DLD1 (cell line): ENCODE data around the gene IQGAP1.

Experiments used
- in situ Hi-C: cut with HindIII; loops from 2 replicates; pipeline ENCODE4 v1.10.0; 2017; ENCODE audit warnings: low sequenced_read_pairs

Gene IQGAP1

DNA sequence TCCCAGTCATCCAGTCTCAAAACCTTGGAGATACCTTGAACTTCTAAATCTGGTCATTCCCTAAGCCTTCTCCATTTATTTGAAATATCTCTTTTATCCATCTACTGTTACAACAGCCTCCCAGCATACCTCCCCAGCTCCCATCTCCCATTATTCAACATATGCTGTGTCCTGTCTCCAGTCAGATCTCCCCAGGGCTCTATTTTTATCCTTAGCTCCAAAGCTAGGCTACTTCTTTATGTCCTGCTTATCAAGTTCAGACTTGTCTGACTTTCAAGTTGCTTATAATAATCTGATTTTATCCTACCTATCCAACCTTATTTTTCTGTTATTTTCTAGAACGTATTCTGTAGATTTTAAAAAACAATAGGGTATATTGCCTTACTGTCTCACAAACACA, 44.2 kb downstream of the IQGAP1 start:
- in situ Hi-C loops: loop anchor here (10.0 kb wide), 1 partner anchor 57 kb away; no protein-coding TSS in a partner anchor

DNA sequence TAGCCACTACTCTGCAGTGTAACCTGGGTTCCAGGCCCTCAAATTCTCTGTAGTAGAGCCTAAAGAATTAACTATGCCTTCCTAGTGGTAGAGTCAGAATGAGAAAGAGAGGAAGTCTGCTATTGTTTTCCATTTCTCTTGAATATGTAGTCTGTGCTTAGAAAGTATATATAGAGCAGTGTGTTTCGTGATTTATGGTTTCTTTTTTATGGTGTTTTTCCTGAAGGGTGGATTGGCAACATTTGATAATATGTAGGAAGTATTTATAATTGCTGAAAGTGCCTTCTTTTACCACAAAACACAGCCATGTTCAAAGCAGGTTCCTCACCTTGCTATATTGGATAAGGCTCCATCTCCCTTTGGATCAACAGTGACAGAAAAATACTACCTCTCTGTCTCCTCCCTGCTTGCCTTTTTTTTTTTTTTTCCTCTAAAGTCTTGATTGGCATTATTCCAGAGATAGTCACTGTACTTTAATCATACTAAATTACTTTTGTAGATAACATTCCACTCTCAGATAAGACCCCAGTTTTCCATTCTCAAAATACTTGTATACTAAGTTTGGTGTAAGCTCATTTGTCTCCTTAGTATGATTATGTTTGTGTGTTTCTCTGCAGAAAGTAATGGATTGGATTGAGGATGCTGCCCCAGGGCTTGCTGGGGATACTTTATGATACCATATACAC, 47.8 kb downstream of the IQGAP1 start:
- in situ Hi-C loops: loop anchor here (10.0 kb wide), 1 partner anchor 61 kb away; no protein-coding TSS in a partner anchor

DNA sequence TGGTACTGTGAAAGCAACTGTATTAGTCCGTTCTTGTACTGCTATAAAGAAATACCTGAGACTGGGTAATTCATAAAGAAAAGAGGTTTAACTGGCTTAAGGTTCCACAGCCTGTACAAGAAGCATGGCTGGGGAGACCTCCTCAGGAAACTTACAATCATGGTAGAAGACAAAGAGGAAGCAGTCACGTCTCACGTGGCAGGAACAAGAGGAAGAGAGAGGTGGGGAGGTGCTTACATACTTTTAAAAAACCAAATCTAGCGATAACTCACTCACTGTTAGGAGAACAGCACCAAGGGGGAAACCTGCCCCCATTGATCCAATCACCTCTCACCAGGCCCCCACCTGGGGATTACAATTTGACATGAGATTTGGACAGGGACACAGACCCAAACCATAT, 48.9 kb downstream of the IQGAP1 start:
- in situ Hi-C loops: loop anchor here (10.0 kb wide), 1 partner anchor 62 kb away; no protein-coding TSS in a partner anchor

DNA sequence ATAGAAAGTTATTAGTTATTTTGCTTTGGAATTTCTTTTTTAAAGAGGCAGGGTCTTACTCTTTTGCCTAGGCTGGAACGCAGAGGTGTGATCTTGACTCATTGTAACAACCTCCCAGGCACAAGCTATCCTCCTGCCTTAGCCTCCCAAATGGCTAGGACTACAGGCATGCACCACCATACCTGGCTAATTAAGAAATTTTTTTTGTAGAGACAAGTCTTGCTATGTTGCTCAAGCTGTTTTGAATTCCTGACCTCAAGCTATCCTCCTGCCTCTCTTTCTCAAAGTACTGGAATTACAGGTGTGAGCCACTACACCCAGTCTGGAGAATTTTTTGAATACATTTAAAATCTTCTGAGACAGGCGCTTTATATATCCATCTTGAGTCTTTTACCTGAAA, 49.5 kb downstream of the IQGAP1 start:
- in situ Hi-C loops: loop anchor here (10.0 kb wide), 1 partner anchor 63 kb away; no protein-coding TSS in a partner anchor

DNA sequence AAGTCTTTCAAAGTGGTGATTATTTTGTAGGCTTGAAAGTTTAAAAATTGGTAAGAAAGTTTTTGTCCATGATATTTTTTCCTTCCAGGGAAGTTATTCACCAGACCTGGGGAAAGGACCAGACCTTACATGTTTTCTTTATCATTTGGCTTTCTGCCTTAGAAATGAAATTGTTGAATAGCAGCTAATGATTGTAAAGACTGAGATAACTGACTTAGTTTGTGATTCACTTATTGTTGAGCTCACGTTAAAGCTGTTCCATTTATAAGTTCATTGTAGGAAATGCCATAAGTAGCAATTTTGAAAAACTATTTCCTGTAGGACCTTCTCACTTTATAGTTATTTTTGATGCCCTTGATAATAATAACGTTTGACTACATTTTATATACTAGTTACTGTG, 51.9 kb downstream of the IQGAP1 start:
- in situ Hi-C loops: loop anchor here (10.0 kb wide), 1 partner anchor 65 kb away; no protein-coding TSS in a partner anchor

DNA sequence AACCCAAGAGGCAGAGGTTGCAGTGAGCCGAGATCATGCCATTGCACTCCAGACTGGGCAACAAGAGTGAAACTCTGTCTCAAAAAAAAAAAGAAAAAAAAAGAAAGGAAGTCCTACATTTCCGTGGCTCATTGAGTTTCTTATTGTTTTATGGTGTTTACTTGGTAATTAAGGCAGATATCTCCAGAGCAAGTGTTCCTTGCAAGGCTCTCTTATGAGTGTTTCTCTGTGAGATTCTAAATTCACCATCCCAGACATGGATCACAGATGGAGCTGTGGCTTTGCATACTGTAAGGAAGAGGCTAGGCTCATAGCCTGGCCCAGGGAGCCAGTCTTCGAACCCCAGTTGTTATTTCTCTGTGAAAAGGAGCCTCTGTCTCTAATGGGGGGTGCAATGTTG, 53.0 kb downstream of the IQGAP1 start:
- in situ Hi-C loops: no loop called here

DNA sequence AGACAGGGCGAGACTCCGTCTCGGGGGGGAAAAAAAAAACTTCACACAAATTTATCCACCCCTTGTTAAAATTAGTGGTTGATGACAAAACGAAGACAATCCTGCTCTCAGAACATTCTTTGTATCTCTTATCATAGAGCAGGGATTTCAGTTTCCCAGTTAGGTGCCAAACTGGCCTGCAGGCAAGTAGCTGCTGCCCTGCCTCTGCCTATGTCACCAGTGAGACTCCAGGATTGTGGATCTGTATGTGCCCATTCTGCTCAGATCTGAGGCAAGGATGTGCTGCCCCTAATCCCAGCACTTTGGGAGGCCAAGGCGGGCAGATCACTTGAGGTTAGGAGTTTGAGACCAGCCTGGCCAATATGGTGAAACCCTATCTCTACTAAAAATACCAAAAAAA, 54.4 kb downstream of the IQGAP1 start:
- in situ Hi-C loops: no loop called here

DNA sequence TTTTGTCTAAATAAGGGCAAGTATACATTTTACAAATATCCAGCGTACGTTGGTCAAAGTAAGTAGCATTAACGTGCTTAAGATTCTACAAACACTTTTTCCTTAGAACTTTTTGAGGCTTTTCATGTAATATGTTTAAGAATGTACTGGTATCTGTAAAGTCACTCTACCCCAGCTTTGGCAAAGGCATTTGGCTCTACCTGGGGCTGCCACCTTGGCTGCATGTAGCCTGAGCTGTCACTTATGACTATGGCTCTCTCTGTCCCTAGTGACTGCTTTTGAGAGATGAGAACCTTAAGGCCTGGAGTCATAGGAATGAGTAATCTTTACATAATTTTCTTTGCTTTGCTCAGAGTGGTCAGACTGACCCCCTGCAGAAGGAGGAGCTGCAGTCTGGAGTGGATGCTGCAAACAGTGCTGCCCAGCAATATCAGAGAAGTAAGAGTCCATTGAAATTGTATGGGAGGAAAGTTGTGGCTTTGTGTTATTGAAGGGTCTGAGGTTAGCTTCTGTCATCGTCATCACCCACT, 61.2 kb downstream of the IQGAP1 start:
- in situ Hi-C loops: no loop called here

DNA sequence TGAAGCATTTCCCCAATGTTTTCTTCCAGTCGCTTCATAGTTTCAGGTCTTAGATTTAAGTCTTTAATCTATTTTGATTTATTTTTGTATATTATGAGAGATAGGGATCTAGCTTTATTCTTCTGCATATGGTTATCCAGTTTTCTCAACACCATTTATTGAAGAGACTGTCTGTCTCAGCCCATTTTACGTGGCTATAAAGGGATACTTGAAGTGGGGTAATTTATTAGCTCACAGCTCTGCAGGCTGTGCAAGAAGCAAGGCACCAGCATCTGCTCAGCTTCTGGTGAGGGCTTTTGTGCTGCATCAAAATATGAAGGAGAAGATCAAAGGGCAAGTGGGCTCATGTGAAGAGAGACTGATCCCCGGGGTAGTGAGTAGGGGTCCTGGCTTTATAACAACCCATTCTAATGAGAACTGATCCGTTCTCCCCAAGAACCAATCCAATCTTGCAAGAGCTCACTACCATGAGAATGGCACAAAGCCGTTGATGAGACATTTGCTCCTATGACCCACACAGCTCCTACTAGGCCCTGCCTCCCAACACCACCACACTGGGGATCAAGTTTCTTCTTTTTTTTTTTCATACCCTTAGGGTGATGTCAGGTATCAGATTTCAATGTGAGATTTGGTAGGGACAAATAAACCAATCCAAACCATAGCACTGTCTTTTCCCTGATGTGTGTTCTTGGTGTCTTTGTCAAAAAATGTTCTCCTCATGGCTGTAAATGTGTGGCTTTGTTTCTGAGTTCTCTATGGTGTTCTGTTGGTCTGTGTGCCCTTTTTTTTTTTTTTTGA, 63.2 kb downstream of the IQGAP1 start:
- in situ Hi-C loops: no loop called here

DNA sequence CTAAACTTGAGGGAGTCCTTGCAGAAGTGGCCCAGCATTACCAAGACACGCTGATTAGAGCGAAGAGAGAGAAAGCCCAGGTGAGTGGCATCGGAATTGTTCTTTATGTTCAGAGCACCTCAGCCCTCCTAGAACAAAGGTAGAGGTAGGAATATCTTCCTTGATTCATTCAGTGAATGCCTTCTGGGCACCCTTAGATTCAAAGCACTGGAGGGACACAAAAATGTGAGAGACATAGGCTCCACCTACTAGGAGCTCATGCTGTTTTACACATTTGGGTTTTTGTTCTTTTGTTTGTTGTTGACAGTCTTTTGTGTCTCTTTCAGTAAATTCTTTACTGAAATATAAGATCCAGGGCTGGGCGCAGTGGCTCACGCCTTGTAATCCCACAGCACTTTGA, 68.2 kb downstream of the IQGAP1 start:
- in situ Hi-C loops: no loop called here

DNA sequence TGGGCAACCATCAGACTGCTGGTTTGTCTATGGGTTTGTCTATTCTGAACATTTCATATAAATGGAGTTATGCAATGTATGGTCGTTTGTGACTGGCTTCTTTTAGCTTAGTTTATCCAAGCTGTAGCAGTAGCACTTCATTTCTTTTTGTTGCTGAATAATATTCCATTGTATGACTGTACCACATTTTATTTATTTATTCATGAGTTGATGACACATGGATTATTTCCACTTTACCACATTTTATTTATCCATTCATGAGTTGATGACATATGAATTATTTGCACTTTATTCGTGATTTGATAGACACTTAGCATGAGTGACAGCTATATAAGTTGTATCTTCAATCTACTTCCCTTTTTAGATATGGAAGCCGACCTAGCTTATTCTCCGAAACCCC, 70.0 kb downstream of the IQGAP1 start:
- in situ Hi-C loops: no loop called here

DNA sequence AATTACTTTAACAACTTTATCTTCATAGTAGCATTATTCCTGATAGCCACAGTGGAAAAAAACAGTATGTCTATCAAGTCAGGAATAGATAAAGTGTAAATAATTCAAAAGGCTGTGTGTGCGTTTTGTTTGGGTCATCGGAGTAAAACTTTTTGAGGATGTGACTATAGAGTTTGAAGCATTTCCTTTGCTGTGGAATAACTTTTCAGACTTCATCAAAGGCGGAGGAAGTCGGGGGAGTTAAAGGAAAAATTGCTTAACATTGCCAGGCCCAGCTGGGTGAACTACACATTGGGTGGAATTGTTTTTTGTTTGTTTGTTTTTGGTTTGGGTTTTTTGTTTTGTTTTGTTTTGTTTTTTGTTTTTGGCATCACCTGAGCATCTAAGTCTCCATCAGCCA, 71.3 kb downstream of the IQGAP1 start:
- in situ Hi-C loops: no loop called here

DNA sequence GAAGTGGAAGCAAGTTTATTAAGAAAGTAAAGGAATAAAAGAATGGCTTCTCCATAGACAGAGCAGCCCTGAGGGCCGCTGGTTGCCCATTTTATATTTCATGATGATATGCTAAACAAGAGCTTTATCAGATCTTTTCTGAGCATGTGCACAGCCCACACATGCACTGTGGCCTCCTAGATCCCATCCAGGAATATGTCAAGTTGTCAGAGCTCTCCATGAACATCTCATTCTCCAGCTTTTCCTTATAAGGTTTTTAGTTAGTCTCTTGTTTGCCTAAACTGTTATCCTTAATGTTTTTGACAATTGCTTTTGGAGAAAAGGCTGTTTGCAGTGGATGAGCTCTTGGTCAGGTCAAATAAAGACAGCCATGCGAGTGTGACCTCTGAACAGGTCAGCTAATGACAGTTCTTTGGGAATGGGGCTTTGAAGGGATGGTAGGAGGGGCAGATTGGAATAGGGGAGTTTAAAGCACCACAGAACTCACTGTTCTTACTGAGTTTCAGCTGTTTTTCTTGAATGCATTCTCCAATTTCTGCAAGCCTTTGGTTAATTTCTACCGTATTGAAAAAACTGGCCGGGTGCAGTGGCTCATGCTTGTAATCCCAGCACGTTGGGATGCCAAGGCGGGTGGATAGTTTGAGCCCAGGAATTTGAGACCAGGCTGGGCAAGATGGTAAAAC, 72.2 kb downstream of the IQGAP1 start:
- in situ Hi-C loops: no loop called here

DNA sequence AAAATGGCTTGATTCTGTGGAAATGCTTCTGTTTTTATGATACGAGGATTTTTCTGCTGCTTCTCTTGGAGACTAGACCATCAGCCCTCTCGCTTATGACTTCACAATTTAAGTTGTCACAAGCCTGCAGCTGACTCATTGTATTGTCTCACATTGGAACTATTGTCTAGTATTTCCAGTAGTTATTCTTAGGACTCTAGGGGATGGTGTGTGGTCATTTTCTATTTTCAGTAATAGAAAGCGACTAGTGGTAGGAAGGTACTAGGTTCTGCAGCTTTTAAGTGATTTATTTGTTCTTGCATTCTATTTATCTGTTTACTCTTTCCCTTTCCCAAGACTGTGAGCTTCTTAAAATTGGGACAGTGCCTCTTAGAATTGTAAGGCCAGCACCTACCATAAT, 75.3 kb downstream of the IQGAP1 start:
- in situ Hi-C loops: no loop called here

DNA sequence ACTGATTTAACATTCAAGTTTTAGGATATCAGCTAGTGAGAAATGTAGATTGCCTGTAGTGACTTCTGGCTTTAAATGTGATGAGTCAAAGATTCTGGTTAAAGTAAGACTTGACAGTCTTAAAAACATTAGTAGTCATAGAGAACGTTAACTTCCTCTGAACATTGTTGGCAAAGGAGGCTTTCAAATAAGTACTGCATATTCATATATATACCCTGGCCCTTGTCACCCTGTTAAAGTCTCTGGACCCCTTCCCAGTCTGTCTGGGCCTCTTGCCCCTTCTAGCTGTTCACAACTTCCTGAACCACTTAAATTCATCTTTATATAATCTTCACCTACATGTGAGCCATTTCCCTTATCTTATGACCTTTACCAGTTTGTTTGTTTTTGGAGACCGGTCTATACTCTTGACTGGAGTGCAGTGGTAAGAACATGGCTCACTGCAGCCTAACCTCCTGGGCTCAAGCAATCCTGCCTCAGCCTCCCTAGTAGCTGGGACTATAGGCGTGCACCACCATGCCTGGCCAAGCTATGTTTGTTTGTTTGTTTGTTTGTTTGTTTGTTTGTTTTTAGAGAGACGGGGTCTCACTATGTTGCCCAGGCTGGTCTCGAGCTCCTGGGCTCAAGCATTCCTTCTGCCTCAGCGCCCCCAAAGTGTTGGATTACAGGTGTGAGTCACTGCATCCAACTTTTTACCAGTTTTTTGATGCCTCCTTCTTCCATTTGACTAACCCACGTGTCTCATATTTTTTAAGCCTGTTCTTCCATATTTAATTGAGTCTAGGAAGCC, 77.3 kb downstream of the IQGAP1 start:
- in situ Hi-C loops: no loop called here

DNA sequence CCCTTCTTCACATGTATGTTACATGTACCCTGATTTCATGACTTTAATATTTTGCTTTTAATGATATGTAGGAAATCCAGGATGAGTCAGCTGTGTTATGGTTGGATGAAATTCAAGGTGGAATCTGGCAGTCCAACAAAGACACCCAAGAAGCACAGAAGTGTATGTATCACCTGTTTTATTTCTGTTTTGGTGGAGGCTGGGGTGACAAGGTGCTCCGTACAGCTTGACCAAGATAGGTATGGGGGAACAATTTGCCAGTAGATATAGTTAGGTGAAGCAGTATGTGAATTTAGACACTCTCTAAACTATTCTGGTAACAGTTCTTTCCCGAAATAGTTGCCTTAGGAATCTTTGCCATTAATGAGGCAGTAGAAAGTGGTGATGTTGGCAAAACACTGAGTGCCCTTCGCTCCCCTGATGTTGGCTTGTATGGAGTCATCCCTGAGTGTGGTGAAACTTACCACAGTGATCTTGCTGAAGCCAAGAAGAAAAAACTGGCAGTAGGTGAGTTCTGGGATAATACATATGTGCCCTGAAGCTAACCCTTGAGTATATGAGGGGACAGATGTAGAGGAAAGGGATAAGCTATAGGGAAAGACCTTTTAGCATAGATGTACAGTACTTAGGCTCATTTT, 78.0 kb downstream of the IQGAP1 start:
- in situ Hi-C loops: no loop called here

DNA sequence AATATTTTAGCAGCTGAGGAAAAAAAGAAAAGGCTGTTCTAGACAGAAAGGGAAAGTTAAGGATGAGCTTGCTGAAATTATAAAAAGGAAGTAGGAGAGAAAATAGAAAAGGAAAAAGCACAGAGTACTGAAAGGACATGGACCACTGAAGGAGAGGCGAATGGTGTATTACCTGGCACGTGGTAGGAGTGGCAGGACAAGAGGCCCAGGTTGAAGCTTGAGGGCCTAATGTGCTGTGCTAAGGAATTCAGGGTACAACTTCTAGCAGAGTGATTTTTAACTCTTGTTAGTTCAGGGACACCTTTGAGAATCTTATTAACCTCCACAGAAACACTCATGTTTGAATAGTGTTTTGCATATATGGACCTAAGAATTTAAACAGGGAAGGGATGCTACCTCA, 81.7 kb downstream of the IQGAP1 start:
- in situ Hi-C loops: no loop called here

DNA sequence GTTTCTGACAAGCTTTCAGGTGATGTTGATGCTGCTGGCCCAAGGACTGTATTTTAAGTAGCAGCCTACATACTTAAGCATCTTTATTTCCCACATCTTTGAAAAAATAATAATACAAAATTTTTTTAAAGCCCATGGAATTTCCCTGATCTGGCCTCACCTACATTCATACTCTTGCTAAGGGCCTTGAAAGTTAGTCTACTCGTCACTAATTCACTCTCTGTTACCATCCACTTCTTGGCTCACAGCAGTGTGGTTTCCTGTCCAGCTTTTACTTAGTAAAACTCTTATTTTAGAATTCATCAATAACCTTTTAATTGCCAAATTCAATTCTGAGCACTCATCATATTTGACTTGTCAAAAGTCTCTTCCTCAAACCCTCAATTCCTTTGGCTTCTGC, 82.4 kb downstream of the IQGAP1 start:
- in situ Hi-C loops: no loop called here

DNA sequence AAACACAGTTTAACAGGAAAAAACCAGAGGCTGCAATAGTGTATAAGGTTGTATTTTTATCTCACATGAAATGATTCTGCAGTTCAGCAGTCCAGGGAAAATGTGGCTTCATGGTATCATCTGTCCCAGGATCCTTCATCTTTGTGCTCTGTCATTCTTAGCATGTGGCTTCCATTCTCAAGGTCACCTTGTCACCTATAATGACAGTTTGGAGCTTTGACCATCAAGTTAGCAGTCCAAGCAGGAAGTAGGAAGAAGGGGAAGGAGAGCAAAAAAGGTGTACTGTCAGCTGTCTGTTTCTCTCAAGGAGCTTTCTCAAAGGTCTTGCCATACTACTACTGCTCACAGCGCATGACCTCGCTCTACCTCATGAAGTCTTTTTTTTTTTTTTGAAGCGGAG, 83.1 kb downstream of the IQGAP1 start:
- in situ Hi-C loops: no loop called here

DNA sequence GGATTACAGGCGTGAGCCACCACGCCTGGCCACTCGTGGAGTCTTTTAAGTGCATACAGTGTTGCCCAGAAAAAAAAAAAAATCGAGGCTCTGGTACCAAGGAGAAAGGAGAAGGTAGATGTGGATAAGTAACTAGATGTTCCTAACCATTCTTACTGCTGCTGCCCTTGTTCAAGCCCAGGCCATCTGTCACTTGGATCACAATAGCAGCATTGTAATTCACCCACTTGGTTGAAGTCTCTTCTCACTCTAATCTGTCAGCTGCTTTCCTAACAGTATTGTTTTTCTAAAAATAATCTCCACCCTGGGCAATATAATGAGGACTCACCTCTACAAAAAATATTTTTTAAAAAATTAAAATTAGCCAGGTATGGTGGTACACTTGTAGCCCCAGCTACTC, 83.7 kb downstream of the IQGAP1 start:
- in situ Hi-C loops: no loop called here
